A549 (cell line): ENCODE measurements around the gene KLHL30. TPM values are rescaled to one million over a fixed set of nuclear protein-coding genes. Genes with fewer than 3 reads are reported as not detected.

ENCODE experiments used
- ATAC-seq, 2 experiments: fragments of 200-7000 bp in 1 of 2; fragments of >200 bp in 1 of 2; cut with Nextera tagmentation in 1 of 2; cut with Tn5 transposase in 1 of 2; 3 replicates each; pipeline versions ENCODE4 v1.8.0 to v1.9.1; 2018 to 2020; ENCODE audit warnings: mild to moderate bottlenecking in 1 of 2, moderate library complexity in 1 of 2
- CTCF ChIA-PET: fragments of 300-600 bp; sonication (Branson Sonifier 250); formaldehyde crosslinking; extraction: SDS; loops from one replicate; lab custom pipeline; 2021; ENCODE audit warnings: antibody characterized with exemption, inconsistent platforms; lab: Yijun Ruan, JAX
- POLR2A ChIA-PET: fragments of 350-600 bp; formaldehyde crosslinking; extraction: SDS; loops from one replicate; lab custom pipeline; 2021; ENCODE audit warnings: antibody characterized with exemption, inconsistent platforms; lab: Yijun Ruan, JAX
- DNase-seq, 2 experiments: peaks; one replicate each; pipeline versions ENCODE4 v3.0.0 to v3.0.0-alpha.2; 2011 to 2016; ENCODE audit warnings: low read depth in 1 of 2, low spot score in 1 of 2
- FAIRE-seq: peaks from 2 replicates; lab custom pipeline; 2011; peaks lifted over from hg19 to GRCh38; lab: Jason Lieb, UNC
- H3K27ac ChIP-seq, 2 experiments: fragments of >200 bp; sonication (Bioruptor Twin); formaldehyde crosslinking; 3 replicates each; pipeline ENCODE4 v1.5.1; 2016 to 2017
- H3K4me1 ChIP-seq: fragments of >200 bp; sonication (Bioruptor Twin); formaldehyde crosslinking; 3 replicates; pipeline ENCODE4 v1.6.1; 2016
- H3K4me2 ChIP-seq: fragments of >200 bp; sonication (Bioruptor Twin); formaldehyde crosslinking; 3 replicates; pipeline ENCODE4 v1.6.1; 2016
- H3K4me3 ChIP-seq: fragments of >200 bp; sonication (Bioruptor Twin); formaldehyde crosslinking; 3 replicates; pipeline ENCODE4 v1.5.1; 2016
- H3K9me3 ChIP-seq: fragments of >200 bp; sonication (Bioruptor Twin); formaldehyde crosslinking; 3 replicates; pipeline ENCODE4 v1.6.1; 2016
- ATOH8 ChIP-seq: fragments of 250-450 bp; sonication (Bioruptor Pico); IDR thresholded peaks from 2 replicates; pipeline ENCODE4 v1.5.0; 2020; ENCODE audit warnings: low read depth, mild to moderate bottlenecking, moderate library complexity
- BHLHE40 ChIP-seq: IDR thresholded peaks from 2 replicates; pipeline ENCODE4 v1.6.1; 2012; ENCODE audit warnings: low read depth, low read length, inconsistent platforms
- CBX8 ChIP-seq: fragments of 200-600 bp; sonication (generic); IDR thresholded peaks from 2 replicates; pipeline ENCODE4 v1.6.1; 2016
- CEBPB ChIP-seq, 2 experiments: fragments of >200 bp in 1 of 2; sonication (Bioruptor Twin) in 1 of 2; formaldehyde crosslinking in 1 of 2; IDR thresholded peaks; 2 replicates each; pipeline ENCODE4 v1.6.1; 2012 to 2016
- CHD2 ChIP-seq: fragments of 150-350 bp; IDR thresholded peaks from 2 replicates; pipeline ENCODE4 v1.6.1; 2014; ENCODE audit warnings: low read length; ENCODE audit not compliant: partially characterized antibody
- CTCF ChIP-seq: fragments of >200 bp; sonication (Bioruptor Twin); formaldehyde crosslinking; IDR thresholded peaks from 3 replicates; pipeline ENCODE4 v1.5.1; 2016
- FOSB ChIP-seq: fragments of 250-450 bp; sonication (Bioruptor Pico); IDR thresholded peaks from 2 replicates; pipeline ENCODE4 v1.5.0; 2020; ENCODE audit warnings: mild to moderate bottlenecking, moderate library complexity
- FOSL2 ChIP-seq, 2 experiments: fragments of 450-650 bp in 1 of 2; fragments of >200 bp in 1 of 2; sonication (Bioruptor Twin) in 1 of 2; formaldehyde crosslinking; IDR thresholded peaks; 2 replicates each; pipeline versions ENCODE4 v1.5.0 to v1.6.1; 2016 to 2020; ENCODE audit warnings: mild to moderate bottlenecking in 1 of 2, moderate library complexity in 1 of 2
- GATA3 ChIP-seq: IDR thresholded peaks from 2 replicates; pipeline ENCODE4 v1.6.1; 2012; ENCODE audit warnings: borderline replicate concordance
- HES2 ChIP-seq: fragments of >200 bp; sonication (Bioruptor Twin); formaldehyde crosslinking; IDR thresholded peaks from 2 replicates; pipeline ENCODE4 v1.6.1; 2016
- HEYL ChIP-seq: fragments of 250-450 bp; sonication (Bioruptor Pico); IDR thresholded peaks from 2 replicates; pipeline ENCODE4 v1.8.0; 2021; ENCODE audit warnings: mild to moderate bottlenecking, moderate library complexity
- JUN ChIP-seq, 2 experiments: fragments of >200 bp; sonication (Bioruptor Twin); formaldehyde crosslinking; IDR thresholded peaks; 2 replicates in 1 of 2; 3 replicates in 1 of 2; pipeline ENCODE4 v1.6.1; 2016 to 2017
- JUNB ChIP-seq: fragments of >200 bp; sonication (Bioruptor Twin); formaldehyde crosslinking; IDR thresholded peaks from 2 replicates; pipeline ENCODE4 v1.6.1; 2016
- KDM1A ChIP-seq: fragments of 200-600 bp; sonication (generic); IDR thresholded peaks from 2 replicates; pipeline ENCODE4 v1.6.1; 2016; ENCODE audit warnings: low read depth, mild to moderate bottlenecking
- MAFK ChIP-seq: fragments of 450-650 bp; IDR thresholded peaks from 2 replicates; pipeline ENCODE4 v1.6.1; 2014; ENCODE audit not compliant: partially characterized antibody
- MAZ ChIP-seq: fragments of 150-350 bp; IDR thresholded peaks from 2 replicates; pipeline ENCODE4 v1.6.1; 2014; ENCODE audit warnings: antibody characterized with exemption, low read depth, low read length, borderline replicate concordance
- PBX3 ChIP-seq: IDR thresholded peaks from 2 replicates; pipeline ENCODE4 v1.6.1; 2012
- RAD21 ChIP-seq, 2 experiments: fragments of >200 bp in 1 of 2; sonication (Bioruptor Twin) in 1 of 2; formaldehyde crosslinking in 1 of 2; IDR thresholded peaks in 1 of 2; conservative IDR thresholded peaks in 1 of 2; 2 replicates in 1 of 2; 3 replicates in 1 of 2; pipeline ENCODE4 v1.6.1; 2012 to 2018; ENCODE audit warnings: inconsistent platforms in 1 of 2
- RARB ChIP-seq: fragments of 250-450 bp; sonication (Bioruptor Pico); IDR thresholded peaks from 2 replicates; pipeline ENCODE4 v1.8.0; 2021; ENCODE audit warnings: mild to moderate bottlenecking, moderate library complexity
- REST ChIP-seq: fragments of 200-600 bp; sonication (generic); IDR thresholded peaks from 2 replicates; pipeline ENCODE4 v1.6.1; 2016; ENCODE audit warnings: antibody characterized with exemption, mild to moderate bottlenecking, moderate library complexity
- RNF2 ChIP-seq: fragments of 200-600 bp; sonication (generic); IDR thresholded peaks from 2 replicates; pipeline ENCODE4 v1.6.1; 2016; ENCODE audit warnings: low read depth, mild to moderate bottlenecking, antibody characterized with exemption, moderate library complexity, borderline replicate concordance
- ZC3H11A ChIP-seq: fragments of 450-650 bp; IDR thresholded peaks from 2 replicates; pipeline ENCODE4 v1.6.1; 2014; ENCODE audit warnings: antibody characterized with exemption, mild to moderate bottlenecking
- ZFP36 ChIP-seq: fragments of 450-650 bp; IDR thresholded peaks from 2 replicates; pipeline ENCODE4 v1.6.1; 2014; ENCODE audit warnings: borderline replicate concordance; ENCODE audit not compliant: partially characterized antibody
- ZSCAN20 ChIP-seq: fragments of 250-450 bp; sonication (Bioruptor Pico); IDR thresholded peaks from 2 replicates; pipeline ENCODE4 v1.8.0; 2022; ENCODE audit warnings: mild to moderate bottlenecking, moderate library complexity
- WGBS: methylation state at CpG from one replicate; pipeline ENCODE4 v1.1.6; 2017; ENCODE audit errors: missing lambda C conversion rate; 5-methylcytosine and 5-hydroxymethylcytosine counted together
- polyA plus RNA-seq, 4 experiments: library from polyadenylated mRNA; depleted of rRNA in 3 of 4; stranded (reverse); fragments of >200 nt; fragmentation: RNase III in 1 of 4; extraction: RNeasy Plus Mini Kit Qiagen cat#74134 plus additional on column Dnase treatment in 1 of 4; gene quantifications; 2 replicates in 3 of 4; 3 replicates in 1 of 4; pipeline ENCODE4 v1.2.3, GENCODE V29; 2011 to 2017

The KLHL30 gene
- polyA plus RNA-seq, 2 of the 4 experiments (the other 2 are of a cell fraction) = 0.04 TPM

- peak overlapping the region; percentile 63 for H3K4me2 ChIP-seq
- ChIA-PET POLR2A (no interaction called here), CTCF (interaction anchor here (1.1 to 2.4 kb wide), 5 partner anchors 8 to 219 kb away, joined by 3 to 6 read pairs (median 5); partner anchors contain the start of gene ERFE)
- FAIRE-seq = no peak
- no peak overlapping the region for H3K4me3 ChIP-seq
- peak overlapping the region; percentile 56 to 81; a peak in 5 of 6 replicates for H3K27ac ChIP-seq
- no peak for TF ChIP-seq ZFP36
- TF ChIP-seq REST = no peak
- no peak for TF ChIP-seq RARB (CRISPR knock-in tag)
- TF ChIP-seq KDM1A = peak; percentile 71; the same call in 1 of the 2 replicates
- no peak for TF ChIP-seq HEYL (CRISPR knock-in tag)
- no peak for TF ChIP-seq CEBPB (IDR thresholded peaks at IDR 0.05)
- no peak for TF ChIP-seq ZC3H11A
- TF ChIP-seq ZSCAN20 = no peak
- no peak for TF ChIP-seq RNF2
- TF ChIP-seq GATA3 = no peak
- TF ChIP-seq CBX8 = no peak
- TF ChIP-seq JUNB = peak; percentile 61
- TF ChIP-seq RAD21 (conservative IDR thresholded peaks at IDR 0.05 in 1 of 2, IDR thresholded peaks at IDR 0.05 in 1 of 2) = no peak
- TF ChIP-seq ATOH8 (CRISPR knock-in tag) = no peak
- no peak for TF ChIP-seq HES2
- TF ChIP-seq CTCF = no peak
- TF ChIP-seq MAZ = no peak
- no peak for TF ChIP-seq MAFK
- no peak for TF ChIP-seq JUN (IDR thresholded peaks at IDR 0.05)
- no peak for TF ChIP-seq PBX3
- TF ChIP-seq FOSL2 (IDR thresholded peaks at IDR 0.05) = peak; percentile 30; the same call in 1 of the 2 replicates
- TF ChIP-seq FOSL2 (CRISPR knock-in tag; IDR thresholded peaks at IDR 0.05) = peak; percentile 79
- TF ChIP-seq BHLHE40 = no peak
- TF ChIP-seq CHD2 = no peak
- TF ChIP-seq FOSB = no peak
- no peaks in the 10 kb centered on the region for H3K9me3 ChIP-seq
- 33% methylated on average over 8 of the region's 20 CpGs for WGBS
- H3K4me1 ChIP-seq = peaks cover 40% of the 10 kb centered on the region
- DNase-seq = peak; percentile 28 to 44
- peak; percentile 11 to 36; a peak in 4 of 6 replicates for ATAC-seq
These were observed 4.9 kb downstream of the KLHL30 start for GRCh38 chr2:238143239-238143951.
